GM18909 (cell line): ENCODE measurements around the gene TUBB1.

Experiments used
- ATAC-seq: cut with Tn5 transposase; IDR thresholded peaks from one replicate; pipeline ENCODE4 v1.9.1; 2021; ENCODE audit warnings: mild to moderate bottlenecking; ENCODE audit not compliant: unreplicated experiment, poor library complexity

Gene TUBB1

DNA sequence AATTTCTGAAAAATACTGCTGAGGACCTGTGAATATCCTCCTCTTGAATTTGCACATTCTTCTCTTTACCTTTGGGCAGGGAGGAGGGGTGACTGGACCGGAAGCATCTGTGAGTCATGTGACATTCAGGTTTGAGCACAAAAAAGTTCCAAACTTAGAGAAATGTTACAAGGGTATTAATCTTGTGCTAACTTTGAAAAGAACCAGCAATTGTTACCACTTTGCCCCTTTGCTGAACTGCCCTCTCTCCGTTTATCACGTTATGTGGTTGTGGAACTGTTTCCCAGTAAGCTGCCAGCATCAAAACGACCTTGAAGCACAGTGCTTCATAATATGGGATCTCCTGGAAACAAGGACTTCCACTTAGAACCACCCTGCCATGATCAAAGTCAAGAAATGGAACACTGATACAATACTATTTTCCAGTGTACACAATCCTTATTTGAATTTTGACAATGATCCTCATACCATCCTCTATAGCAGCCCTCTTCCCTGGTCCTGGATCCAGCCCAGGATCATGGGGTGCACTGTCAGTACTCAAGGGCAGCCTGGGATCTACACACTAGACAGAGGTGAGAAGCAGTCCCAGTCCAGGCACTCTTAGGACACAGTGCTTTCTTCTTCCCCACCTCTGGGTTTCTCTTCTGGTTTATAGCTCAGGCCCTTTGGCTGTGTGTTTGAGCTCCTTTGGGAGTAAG is 2.3 kb upstream of the TUBB1 start:
- no peak for ATAC-seq

DNA sequence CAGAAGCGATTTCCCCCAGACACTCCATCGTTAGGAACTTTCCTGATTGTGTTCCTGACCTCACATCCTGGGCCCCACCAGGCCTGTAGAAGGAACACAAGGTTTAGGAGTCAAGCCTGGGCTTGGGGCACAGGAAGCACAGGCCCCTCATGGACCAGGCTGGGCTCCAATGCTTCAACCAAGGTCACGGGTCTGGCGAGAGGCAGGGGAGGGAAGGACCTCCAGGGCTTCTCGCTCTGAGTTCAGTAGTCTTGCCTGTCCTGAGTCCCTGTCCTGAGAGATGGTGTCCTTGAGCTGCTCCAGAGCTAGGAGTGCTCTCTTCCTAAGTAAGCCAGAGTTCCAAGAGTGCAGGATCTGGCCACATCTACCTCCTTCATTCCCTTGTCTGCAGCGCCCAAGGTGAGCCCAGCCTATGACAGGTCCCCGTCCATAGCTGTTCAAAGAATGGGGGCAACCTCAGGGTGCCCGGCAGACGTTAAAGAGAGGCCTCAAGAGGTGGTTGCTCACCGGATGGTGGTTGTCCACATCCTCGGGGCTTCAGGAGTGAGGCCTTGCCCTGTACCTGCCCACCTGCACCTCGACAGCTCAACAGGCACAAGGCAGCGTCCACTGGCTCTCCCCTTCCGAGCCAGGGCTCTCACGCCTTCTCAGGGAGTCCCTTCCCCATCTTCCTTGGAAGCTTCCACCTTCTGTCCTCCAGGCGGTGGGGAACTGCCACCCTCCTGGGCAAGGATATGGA is 1.6 kb upstream of the TUBB1 start:
- no peak for ATAC-seq

DNA sequence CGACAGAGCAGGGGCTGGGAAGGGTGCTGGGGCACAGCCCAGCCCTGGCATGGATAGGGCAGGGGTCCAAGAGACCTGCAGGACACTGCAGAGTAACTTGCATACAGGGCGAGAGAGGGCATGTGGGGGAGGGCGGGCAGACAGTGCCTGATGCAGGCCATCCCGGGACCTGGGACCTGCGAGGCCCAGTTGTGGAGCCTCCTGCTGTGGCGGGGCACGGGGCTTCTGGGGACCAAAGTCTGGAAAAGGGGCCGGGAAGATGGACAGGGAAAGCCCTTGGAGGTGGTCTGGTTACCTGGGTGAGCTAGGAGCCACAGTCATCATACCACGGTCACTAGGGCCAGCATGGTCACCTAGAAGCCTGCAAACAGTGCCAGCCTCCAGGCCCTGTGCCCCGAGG is 412 bp upstream of the TUBB1 start:
- ATAC-seq = no peak

DNA sequence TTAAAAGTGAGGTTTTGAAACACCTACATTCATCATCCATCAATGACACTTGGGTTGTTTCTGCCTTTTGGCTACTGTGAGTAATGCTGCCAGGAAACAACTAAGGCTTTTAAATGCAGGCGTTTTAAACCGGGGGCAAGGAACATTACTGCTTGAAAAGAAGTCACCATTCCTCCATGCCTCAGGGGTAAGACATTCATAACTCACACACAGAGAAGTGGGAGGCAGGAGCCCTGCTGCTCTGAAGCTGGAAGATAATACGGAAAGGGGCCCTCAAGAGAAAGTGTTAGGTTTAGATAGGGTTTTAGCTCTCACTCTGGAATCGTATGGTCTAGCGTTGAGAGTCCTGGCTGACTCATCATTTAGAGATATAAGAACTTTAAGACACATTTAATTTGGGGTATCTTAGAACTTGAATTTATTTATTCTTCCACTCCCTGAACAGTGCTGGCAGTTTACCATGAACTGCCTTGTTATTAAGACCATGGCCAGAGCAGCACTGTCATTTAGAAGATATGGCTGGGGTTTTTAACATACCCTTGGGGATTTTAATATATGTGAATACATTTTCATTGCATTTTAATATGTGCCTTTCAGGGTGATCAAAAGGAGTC is 1.8 kb downstream of the TUBB1 start:
- no peak for ATAC-seq

DNA sequence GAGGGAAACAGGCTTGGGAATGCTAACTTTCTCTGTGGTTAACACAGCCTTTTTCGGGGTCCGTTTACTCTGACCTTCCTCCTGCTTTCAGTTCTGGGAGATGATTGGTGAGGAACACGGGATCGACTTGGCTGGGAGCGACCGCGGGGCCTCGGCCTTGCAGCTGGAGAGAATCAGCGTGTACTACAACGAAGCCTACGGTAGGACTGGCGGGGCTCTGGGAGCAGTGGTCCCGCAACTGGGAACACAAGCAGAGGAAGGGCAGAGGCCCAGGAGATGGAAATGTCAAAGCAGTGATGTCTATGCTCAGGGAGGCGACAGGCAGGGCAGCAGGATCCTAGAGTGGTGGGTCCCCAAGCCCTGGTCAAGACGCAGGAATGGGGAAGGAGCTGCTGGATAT is 3.5 kb downstream of the TUBB1 start:
- ATAC-seq = no peak

DNA sequence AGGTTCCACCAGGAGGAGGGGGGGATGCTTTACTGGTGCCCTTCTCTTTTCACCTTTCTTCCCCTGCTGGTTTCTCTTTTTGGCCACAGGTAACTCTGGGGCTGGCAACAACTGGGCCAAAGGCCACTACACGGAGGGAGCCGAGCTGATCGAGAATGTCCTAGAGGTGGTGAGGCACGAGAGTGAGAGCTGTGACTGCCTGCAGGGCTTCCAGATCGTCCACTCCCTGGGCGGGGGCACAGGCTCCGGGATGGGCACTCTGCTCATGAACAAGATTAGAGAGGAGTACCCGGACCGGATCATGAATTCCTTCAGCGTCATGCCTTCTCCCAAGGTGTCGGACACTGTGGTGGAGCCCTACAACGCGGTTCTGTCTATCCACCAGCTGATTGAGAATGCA is 4.4 kb downstream of the TUBB1 start:
- no peak for ATAC-seq

DNA sequence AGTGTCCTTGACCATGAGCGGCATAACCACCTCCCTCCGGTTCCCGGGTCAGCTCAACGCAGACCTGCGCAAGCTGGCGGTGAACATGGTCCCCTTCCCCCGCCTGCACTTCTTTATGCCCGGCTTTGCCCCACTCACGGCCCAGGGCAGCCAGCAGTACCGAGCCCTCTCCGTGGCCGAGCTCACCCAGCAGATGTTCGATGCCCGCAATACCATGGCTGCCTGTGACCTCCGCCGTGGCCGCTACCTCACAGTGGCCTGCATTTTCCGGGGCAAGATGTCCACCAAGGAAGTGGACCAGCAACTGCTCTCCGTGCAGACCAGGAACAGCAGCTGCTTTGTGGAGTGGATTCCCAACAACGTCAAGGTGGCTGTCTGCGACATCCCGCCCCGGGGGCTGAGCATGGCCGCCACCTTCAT is 4.9 kb downstream of the TUBB1 start:
- ATAC-seq = no peak

DNA sequence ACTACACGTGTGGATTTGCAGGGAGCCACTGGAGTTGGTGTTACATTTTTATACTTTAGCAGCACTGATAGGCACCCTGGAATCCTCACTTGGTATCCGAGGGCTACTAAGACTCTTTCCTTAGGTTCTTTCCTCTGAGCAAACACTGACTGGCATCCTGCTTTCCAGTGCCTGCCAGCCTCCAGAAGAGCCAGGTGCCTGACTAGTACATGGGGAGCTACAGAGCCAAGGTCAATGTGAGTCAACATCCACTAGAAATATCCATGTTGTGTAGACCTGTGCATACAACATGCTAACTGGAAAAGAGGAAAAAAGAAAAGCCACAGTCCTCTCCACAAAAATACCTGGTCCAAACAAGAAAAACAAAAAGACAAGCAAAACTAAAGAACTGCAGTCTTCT is 5.9 kb downstream of the TUBB1 start:
- ATAC-seq = no peak

DNA sequence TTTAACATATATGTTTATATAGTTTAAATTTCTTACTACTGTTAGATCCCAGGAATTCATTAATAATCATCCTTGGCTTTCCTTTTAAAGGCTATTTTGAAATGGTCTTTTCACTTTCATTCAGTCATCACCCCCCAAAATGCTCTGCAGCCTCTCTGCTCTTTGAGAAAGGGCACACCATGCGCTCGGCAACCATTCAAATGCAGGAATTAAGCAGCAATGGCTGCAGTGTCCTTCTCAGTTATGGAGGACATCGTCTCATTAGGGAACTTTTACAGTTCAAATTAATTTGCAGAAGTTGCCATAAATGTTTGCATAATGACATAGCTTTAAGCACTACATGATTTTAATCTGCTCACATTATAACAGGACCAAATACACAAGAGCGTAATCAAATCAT is 6.3 kb downstream of the TUBB1 start:
- ATAC-seq = no peak

DNA sequence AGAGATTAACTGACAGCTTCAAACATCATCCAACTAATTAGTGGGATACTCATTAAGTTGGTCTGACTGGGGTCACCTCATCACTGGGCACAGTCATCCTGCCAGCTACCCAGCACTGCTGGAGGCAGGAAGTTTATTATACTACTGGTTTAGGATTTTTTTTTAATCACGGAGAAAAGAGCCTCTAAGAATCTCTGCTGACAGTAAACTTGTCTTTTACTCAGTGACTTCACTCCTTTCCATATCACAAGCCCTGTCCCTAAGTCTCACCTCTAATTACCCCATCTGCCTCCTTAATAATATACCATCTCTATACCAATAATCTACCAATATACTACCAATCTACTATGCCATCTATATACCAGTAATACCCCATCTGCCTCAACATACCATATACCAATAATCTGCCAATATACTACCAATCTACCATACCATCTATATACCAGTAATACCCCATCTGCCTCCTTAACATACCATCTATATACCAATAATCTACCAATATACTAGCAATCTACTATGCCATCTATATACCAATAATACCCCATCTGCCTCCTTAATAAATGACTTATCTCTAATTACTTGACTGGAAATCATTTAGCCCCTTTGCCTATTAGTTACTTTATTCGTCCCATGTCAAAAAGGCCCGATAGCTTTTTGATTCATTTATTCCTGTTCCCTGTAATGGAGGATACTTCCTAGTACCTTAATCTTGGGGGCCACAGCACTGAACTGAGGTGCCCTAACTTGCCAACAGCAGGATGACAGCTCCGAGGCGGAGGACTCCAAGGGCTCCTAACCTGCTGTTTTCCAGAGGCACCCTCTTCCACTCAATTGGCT is 7.9 kb downstream of the TUBB1 start:
- ATAC-seq = no peak

DNA sequence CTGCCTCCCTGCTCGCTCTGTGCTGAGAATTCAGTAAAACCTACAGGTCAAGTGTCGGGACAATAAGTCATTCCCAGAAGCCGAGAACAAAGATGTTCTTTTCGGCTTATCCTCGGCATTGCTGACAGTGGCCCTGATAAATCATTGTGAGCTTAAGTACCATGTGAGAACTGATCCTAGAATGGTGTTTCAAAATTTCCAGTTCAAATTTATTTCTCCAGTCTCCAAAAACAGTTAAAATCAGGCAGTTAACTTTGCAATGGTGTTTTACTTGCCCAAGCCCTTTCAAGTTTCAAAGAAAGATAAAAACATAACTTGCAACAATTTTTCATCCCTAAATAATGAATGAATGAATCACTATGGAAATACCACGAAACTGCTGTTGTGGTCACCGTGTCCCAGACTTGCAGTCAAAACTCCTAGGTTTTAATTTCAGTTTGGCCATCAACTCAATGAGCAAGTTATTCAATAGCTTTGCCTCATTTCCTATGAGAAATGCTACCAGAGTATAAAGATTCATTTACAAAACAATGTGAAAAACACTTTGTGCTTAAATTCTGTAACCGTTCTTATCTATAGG is 8.6 kb downstream of the TUBB1 start:
- no peak for ATAC-seq

DNA sequence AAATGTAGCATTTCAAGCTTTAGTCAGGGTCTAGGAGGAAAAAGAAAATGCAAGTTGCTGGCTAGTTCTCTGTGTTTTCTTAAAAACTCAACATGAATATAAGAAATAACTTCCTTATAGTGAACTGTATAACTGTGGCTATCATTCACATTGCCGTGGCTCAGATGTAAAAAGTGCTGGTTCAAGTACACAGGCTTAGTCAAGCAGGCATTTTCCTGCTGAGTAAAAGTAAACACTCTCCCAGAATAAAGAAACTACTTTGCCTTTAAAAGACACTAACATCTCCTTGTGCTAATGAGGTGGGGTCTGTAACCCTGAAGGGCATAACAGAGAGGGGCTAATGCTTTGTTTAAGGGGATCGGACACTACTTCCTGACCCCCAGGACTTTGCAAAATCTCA is 9.6 kb downstream of the TUBB1 start:
- no peak for ATAC-seq

DNA sequence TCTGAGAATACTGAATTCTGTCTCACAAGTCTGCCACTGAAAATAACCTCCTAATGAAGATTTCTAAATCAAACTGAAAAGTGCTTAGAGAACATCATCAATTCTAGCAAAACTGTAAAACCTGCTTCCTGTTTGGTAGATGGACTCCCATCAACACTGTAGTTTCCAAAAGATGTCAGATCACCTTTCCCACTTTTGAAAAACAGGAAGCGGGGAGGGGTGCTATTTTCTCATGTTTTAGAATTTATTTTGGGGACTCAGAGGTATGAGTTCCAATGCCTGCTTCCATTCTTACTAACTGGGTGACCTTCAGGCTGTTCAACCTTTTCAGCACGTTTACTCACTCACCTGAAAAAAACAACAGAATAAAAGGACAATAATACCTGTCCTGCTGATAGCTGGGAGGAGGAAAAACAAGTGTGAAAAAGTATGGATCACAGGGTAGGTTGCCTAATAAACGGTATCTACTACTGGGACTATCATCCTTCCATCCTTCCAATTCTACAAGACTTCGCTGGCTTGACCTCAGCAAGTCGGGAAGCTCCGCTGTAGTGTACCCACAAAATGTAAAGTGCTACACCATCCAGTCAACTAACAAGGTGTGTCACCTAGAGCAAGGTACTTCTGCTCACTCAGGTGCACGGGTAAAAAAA is 11.8 kb downstream of the TUBB1 start:
- ATAC-seq = no peak

DNA sequence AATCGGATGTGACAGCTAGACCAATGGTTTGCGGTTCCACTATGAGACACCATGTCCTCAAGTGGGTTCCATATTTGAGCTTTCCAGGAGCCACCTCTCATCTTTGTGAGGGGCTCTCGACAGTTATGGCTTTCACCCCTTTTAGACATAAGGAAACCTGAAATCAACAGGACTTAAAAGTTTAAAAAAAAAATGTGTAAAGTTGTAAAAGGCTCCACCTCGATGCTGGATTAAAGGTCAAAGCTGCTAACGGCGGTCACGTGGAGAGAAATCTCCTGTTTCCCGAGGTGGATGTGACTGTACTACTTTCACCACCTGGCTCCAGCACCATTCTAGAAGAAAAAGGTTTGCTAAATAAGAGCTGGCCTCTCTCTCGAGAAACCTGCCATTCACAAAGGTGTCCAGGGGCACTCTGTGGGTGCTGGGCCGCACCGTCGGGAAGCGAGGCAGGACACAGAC is 12.4 kb downstream of the TUBB1 start:
- no peak for ATAC-seq

DNA sequence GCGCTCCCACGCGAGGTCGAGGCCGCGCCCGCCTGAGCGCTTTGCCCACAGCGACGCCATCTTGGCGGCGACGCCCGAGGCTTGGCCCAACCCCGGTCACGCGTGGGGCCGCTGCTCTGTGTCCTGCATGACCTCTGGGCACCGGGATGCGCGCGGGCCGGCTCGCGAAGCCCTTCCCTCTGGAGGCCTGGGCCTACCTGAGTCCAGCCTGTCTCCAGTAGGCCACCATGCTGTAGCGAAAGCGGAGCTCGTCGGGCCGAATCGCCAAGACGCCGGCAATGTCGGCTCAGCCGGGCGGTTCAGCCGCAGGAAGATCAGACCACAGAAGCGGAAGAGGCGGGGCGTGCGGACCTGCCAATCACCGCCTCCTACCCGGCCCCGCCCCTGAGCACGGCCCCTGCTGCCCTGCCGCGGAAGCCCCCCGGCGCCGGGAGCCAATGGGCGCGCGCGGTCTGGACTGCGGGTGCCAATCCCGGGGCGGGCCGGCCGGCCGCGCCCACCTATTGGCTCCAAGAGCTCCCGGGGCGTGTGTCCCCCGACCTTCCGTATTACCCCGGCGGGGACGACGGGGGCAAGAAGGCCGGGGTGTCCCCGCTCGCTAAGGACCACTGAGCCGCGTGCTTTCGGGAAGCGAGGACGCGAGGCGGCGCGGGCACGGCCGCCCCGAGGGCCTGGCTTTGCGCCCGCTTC is 12.9 kb downstream of the TUBB1 start, which contains the start of gene ATP5F1E:
TSS of gene ATP5F1E (minus strand) at position 313 of the 690 bp plus-strand sequence. CDS start at position 229, 84 bp downstream.
- peak; percentile 94 for ATAC-seq

DNA sequence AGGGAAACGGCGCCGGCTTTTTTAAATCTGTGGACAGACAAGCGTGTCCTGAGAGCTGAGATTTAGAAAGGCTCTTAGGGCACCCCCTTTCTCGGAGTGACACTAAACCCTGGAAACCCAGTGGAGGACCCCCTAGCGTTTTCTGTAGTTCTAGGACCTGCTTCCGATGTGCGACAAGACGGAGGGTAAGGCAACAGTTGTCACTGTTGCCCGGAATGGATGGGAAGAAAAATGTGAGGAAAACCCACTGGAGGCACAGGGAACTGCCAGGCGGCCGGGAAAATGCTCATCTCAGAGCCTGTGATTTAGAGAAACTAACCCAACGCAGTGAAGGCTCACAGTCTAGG is 13.5 kb downstream of the TUBB1 start:
- no peak for ATAC-seq

DNA sequence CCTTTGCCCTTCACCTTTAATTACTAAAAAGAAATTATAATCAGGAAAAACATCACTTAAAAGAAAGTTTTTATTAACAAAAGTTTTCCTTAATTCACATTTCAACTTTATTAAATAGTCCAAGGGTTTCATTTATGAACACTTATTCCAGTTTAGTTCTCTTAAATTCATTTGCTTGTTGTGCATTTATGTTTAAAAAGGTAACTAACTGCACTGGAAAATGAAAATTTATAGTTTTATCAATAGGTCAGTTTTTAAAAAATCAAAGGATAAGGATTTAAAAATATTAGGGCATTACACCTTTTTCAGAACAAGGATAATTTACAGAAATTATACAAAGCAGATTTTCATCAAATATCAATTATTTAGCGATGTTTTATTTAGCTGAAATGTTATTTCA is 13.9 kb downstream of the TUBB1 start:
- ATAC-seq = no peak

DNA sequence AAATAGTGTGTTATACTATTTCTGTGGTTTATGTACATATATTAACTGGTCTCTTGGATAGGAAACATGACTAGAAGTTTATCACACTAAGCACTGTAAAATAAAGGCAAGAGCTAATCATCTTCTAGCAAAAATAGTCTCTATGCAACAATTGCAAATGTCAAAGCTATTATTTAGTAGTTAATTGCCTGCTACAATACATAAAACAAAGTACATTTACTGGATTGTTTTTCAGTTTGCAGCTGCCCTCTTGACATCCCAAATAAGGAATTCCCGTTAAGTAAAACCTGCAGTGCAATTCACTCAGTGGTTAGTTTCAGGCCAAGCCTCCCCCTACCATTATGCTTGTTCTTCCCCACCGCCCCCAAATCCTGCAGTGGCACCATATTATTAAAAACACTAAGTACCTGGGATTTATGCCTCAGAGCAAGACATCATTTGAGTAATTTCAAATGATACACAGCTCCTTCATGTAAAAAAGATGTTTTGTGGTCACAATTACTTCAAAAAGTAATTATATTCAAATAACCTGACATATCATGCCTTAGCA is 14.5 kb downstream of the TUBB1 start:
- ATAC-seq = no peak

DNA sequence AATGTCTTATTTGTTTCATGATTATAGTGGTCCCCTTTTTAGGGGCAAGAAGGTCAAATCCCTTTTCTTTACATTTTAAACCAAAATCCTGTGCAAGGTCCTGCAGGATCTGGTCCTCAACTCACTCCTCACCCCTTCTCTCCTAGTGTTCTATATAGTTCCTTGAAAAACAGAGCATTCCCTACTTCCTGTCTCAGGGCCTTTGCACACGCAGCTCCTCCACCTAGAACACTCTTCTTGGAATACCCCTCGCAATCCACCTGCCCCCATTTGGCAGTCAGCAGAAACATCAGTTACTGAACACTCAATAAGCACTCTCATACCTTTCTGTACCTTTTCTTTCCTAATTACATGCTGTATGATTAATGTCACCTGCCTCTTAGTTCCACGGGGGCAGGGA is 16.2 kb downstream of the TUBB1 start:
- no peak for ATAC-seq
